ENCODE measurements around the gene DZANK1.
"Not testable (repeated sequence)": the region's sequence is repeated elsewhere in the genome, so short reads cannot be mapped to it uniquely, and the experiment has no call there.

DZANK1 gene

DNA sequence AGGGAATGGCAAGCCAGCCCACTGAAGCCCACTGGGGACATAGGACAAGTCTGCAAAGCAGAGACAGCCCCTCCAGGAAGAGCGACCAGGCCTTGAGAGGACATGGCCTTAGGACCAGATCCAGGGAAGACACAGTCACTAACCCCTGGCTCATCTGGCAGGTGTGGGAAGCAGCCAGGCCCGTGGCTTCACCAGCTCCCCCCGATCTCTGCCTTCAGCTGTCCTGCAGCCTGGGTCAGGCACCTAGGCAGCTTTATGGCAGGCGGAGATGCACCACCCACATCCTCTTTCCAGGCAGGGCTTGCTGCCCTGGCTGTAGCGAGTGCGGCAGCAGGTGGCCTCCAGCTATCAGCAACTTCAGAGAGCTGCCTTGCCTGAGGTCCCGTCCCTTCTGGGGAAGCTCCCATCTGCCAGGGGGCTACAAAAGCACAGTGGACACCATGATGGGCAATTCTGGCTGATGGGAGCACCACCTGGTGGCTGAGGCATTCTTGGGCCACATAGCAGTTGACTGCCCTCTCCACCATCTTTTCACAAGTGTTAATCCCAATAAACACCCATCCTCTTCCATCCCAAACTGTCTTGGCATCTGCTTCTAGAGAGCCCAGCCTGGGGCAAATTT lies 85.8 kb downstream of the DZANK1 start:
- no peak for TF ChIP-seq CTCF (IDR thresholded peaks at IDR 0.05; ENCODE audit: low read depth, low read length)
- no peak for DNase-seq (ENCODE audit: extremely low read depth, low read depth)

DNA sequence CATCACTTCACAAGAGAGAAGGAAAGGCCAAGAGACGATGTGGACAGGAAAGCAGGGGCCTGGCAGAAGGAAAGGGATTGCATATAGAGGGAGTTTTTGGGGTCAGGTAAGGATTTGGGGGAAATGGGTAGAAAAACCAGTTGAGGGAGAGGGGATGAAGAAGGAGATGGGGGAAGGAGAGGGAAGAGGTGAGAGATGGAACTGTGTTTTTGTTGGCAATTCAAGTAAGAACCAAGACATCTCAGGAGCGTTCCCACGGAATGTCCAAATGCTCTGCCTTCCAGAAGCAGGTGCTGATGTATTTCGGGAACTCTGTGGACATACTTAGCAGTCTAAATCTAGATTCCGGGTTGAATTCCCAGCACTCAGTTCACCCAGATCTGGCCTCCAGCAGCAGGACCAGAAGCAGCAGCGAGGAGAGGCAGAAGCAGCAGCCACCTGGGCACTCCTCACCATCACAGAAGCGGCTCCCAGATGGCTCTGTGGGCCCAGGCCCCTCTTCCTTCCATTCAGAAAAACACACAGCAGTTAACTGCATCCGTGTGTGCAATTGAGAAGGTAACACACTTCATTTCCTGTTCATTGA lies 88.8 kb downstream of the DZANK1 start:
- no peak for DNase-seq (ENCODE audit: extremely low read depth, low read depth)
- no peak for TF ChIP-seq CTCF (IDR thresholded peaks at IDR 0.05; ENCODE audit: low read depth, low read length)

GRCh38 chr20:18375551-18375950 lies 91.3 kb downstream of the DZANK1 start:
- DNase-seq (ENCODE audit: extremely low read depth, low read depth): not testable (repeated sequence)

GRCh38 chr20:18372296-18372695 lies 94.5 kb downstream of the DZANK1 start:
- no peak for DNase-seq (ENCODE audit: extremely low read depth, low read depth)
- no peak for TF ChIP-seq CTCF (IDR thresholded peaks at IDR 0.05; ENCODE audit: low read depth, low read length)

GRCh38 chr20:18364768-18365167 lies 102.1 kb downstream of the DZANK1 start:
- TF ChIP-seq CTCF (IDR thresholded peaks at IDR 0.05; ENCODE audit: low read depth, low read length): no peak
- DNase-seq (ENCODE audit: extremely low read depth, low read depth): no peak

GRCh38 chr20:18363708-18364107 lies 103.1 kb downstream of the DZANK1 start:
- TF ChIP-seq CTCF (IDR thresholded peaks at IDR 0.05; ENCODE audit: low read depth, low read length): no peak
- DNase-seq (ENCODE audit: extremely low read depth, low read depth): no peak

DNA sequence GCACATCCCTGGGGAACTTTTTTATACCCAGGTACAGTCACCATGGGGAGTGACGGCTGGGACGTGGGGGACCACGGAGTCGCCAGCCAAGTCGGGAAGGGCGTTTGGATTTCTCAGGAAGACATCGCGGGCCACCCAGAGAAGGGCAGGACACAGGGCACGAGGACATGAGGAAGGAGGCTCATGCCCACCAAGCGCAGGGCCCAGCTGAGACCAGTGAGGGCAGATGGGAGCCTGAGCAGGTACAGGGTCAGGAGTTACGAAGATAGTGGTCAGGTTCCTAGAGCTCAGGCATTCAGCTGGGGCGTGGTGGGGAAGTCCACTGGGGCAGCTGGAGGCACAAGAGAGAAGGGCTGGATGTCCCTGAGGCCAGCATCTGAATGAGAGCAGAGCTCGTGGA lies 103.9 kb downstream of the DZANK1 start:
- DNase-seq (ENCODE audit: extremely low read depth, low read depth): no peak
- TF ChIP-seq CTCF (IDR thresholded peaks at IDR 0.05; ENCODE audit: low read depth, low read length): no peak

DNA sequence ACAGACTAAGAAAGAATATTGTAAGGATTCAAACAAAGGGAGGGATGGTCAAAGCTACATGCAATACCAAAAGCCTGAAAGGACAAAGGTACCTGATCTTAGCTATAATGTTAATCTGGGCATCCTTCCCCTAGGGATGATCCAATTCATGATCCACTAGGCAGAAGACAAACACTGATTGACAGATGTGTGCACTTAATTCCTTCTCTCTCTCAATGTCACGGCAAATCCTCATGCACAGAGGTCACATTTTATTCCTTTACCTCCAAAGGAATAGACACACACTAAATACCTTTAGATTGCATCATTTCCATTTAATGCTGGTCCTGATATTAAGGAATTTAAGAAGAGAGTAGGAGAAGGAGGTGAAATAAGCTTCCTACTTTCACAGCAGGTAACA lies 105.2 kb downstream of the DZANK1 start:
- no peak for DNase-seq (ENCODE audit: extremely low read depth, low read depth)
- no peak for TF ChIP-seq CTCF (IDR thresholded peaks at IDR 0.05; ENCODE audit: low read depth, low read length)

Measured in AG09319 (cell line).